H9 (cell line): ENCODE data around the gene GPR153. TPM values are rescaled to one million over a fixed set of nuclear protein-coding genes. Genes with fewer than 3 reads are reported as not detected.

Source experiments
- DNase-seq: peaks from one replicate; pipeline ENCODE4 v3.0.0-alpha.2; 2017
- H2AFZ ChIP-seq: one replicate; pipeline ENCODE4 v1.6.1; 2013; ENCODE audit warnings: mild to moderate bottlenecking, low read length, control low read depth, moderate library complexity
- H2AK5ac ChIP-seq: 2 replicates; pipeline ENCODE4 v1.6.1; 2013; ENCODE audit warnings: low read length, control low read depth, mixed read lengths; ENCODE audit not compliant: insufficient read length
- H2BK120ac ChIP-seq: one replicate; pipeline ENCODE4 v1.6.1; 2013; ENCODE audit warnings: low read depth, mild to moderate bottlenecking, low read length, control low read depth, inconsistent platforms; ENCODE audit not compliant: poor library complexity, severe bottlenecking
- H2BK12ac ChIP-seq: 2 replicates; pipeline ENCODE4 v1.6.1; 2013; ENCODE audit warnings: low read length, control low read depth, mixed read lengths, low read depth; ENCODE audit not compliant: insufficient read length
- H2BK15ac ChIP-seq: 2 replicates; pipeline ENCODE4 v1.6.1; 2013; ENCODE audit warnings: low read depth, low read length, control low read depth
- H2BK20ac ChIP-seq: one replicate; pipeline ENCODE4 v1.6.1; 2013; ENCODE audit warnings: low read depth, mild to moderate bottlenecking, low read length, control low read depth, inconsistent platforms; ENCODE audit not compliant: poor library complexity, severe bottlenecking
- H2BK5ac ChIP-seq: 2 replicates; pipeline ENCODE4 v1.6.1; 2013; ENCODE audit warnings: low read length, control low read depth, mixed read lengths; ENCODE audit not compliant: insufficient read length
- H3K14ac ChIP-seq: 2 replicates; pipeline ENCODE4 v1.6.1; 2013; ENCODE audit warnings: low read length, control low read depth; ENCODE audit not compliant: insufficient read depth
- H3K18ac ChIP-seq: 2 replicates; pipeline ENCODE4 v1.6.1; 2013; ENCODE audit warnings: low read depth, mild to moderate bottlenecking, mixed read lengths, low read length, control low read depth; ENCODE audit not compliant: insufficient read length
- H3K23ac ChIP-seq: 2 replicates; pipeline ENCODE4 v1.6.1; 2013; ENCODE audit warnings: low read length, control low read depth, mixed read lengths, low read depth; ENCODE audit not compliant: insufficient read length
- H3K23me2 ChIP-seq: 2 replicates; pipeline ENCODE4 v1.6.1; 2013; ENCODE audit warnings: low read depth, mild to moderate bottlenecking, mixed read lengths, low read length, control low read depth; ENCODE audit not compliant: insufficient read length, poor library complexity, severe bottlenecking
- H3K27ac ChIP-seq: 2 replicates; pipeline ENCODE4 v1.5.1; 2013; ENCODE audit warnings: low read length, control low read depth, mixed read lengths, low read depth; ENCODE audit not compliant: insufficient read length
- H3K27me3 ChIP-seq: 2 replicates; pipeline ENCODE4 v1.6.1; 2013; ENCODE audit warnings: low read length, control low read depth, inconsistent platforms; ENCODE audit not compliant: insufficient read depth
- H3K4ac ChIP-seq: 2 replicates; pipeline ENCODE4 v1.6.1; 2013; ENCODE audit warnings: low read depth, mild to moderate bottlenecking, control low read depth, inconsistent platforms, low read length, moderate library complexity
- H3K4me1 ChIP-seq: 2 replicates; pipeline ENCODE4 v1.6.1; 2013; ENCODE audit warnings: low read length, control low read depth, inconsistent platforms; ENCODE audit not compliant: insufficient read depth
- H3K4me2 ChIP-seq: 2 replicates; pipeline ENCODE4 v1.6.1; 2013; ENCODE audit warnings: low read length, control low read depth, mixed read lengths; ENCODE audit not compliant: insufficient read length, insufficient read depth
- H3K56ac ChIP-seq: 2 replicates; pipeline ENCODE4 v1.6.1; 2013; ENCODE audit warnings: low read depth, mild to moderate bottlenecking, mixed read lengths, low read length, control low read depth; ENCODE audit not compliant: insufficient read length
- H3K79me1 ChIP-seq: 2 replicates; pipeline ENCODE4 v1.6.1; 2013; ENCODE audit warnings: low read depth, mild to moderate bottlenecking, moderate library complexity, low read length, control low read depth, inconsistent platforms; ENCODE audit not compliant: insufficient read depth, poor library complexity, severe bottlenecking
- H3K79me2 ChIP-seq: 2 replicates; pipeline ENCODE4 v1.6.1; 2013; ENCODE audit warnings: low read length, control low read depth, inconsistent platforms; ENCODE audit not compliant: insufficient read depth
- H3K9ac ChIP-seq: 2 replicates; pipeline ENCODE4 v1.6.1; 2013; ENCODE audit warnings: low read length, control low read depth, mixed read lengths; ENCODE audit not compliant: insufficient read length; ENCODE audit errors: extremely low read depth
- H3K9me3 ChIP-seq: one replicate; pipeline ENCODE4 v1.6.1; 2013; ENCODE audit warnings: low read depth, low read length, inconsistent platforms; ENCODE audit not compliant: control insufficient read depth
- H3T11ph ChIP-seq: one replicate; pipeline ENCODE4 v1.6.1; 2013; ENCODE audit warnings: mild to moderate bottlenecking, low read length, control low read depth, inconsistent platforms
- H4K20me1 ChIP-seq: one replicate; pipeline ENCODE4 v1.6.1; 2013; ENCODE audit not compliant: control insufficient read depth, insufficient read length, insufficient read depth
- H4K5ac ChIP-seq: 2 replicates; pipeline ENCODE4 v1.6.1; 2013; ENCODE audit warnings: low read depth, mild to moderate bottlenecking, mixed read lengths, low read length, control low read depth; ENCODE audit not compliant: insufficient read length
- H4K8ac ChIP-seq: replicated peaks from 2 replicates; pipeline ENCODE4 v1.6.1; 2013; ENCODE audit warnings: low read length, control low read depth, mixed read lengths, low read depth; ENCODE audit not compliant: insufficient read length
- H4K91ac ChIP-seq: 2 replicates; pipeline ENCODE4 v1.6.1; 2013; ENCODE audit warnings: low read depth, mild to moderate bottlenecking, moderate library complexity, mixed read lengths, low read length, control low read depth; ENCODE audit not compliant: insufficient read length
- H3K27ac Mint-ChIP-seq, 3 experiments: 2 replicates in 2 of 3; 3 replicates in 1 of 3; pipeline ENCODE4 v1.8.0; 2020 to 2021; ENCODE audit warnings: mixed read lengths in 3 of 3, mild to moderate bottlenecking in 1 of 3, moderate library complexity in 1 of 3
- H3K27me3 Mint-ChIP-seq: 2 replicates; pipeline ENCODE4 v1.8.0; 2021; ENCODE audit warnings: low read depth, mild to moderate bottlenecking, moderate library complexity, mixed read lengths
- H3K36me3 Mint-ChIP-seq, 3 experiments: 2 replicates in 2 of 3; 3 replicates in 1 of 3; pipeline ENCODE4 v1.8.0; 2020 to 2021; ENCODE audit warnings: low read depth in 3 of 3, mixed read lengths in 3 of 3; ENCODE audit not compliant: insufficient read depth in 1 of 3
- H3K4me1 Mint-ChIP-seq, 2 experiments: 2 replicates each; pipeline ENCODE4 v1.8.0; 2020; ENCODE audit warnings: mixed read lengths in 2 of 2
- H3K4me3 Mint-ChIP-seq, 2 experiments: 2 replicates in 1 of 2; 3 replicates in 1 of 2; pipeline ENCODE4 v1.8.0; 2020 to 2021; ENCODE audit warnings: mild to moderate bottlenecking in 2 of 2, mixed read lengths in 2 of 2, moderate library complexity in 1 of 2
- H3K9me3 Mint-ChIP-seq, 2 experiments: 2 replicates in 1 of 2; 3 replicates in 1 of 2; pipeline ENCODE4 v1.8.0; 2020; ENCODE audit warnings: mild to moderate bottlenecking in 2 of 2, mixed read lengths in 2 of 2, moderate library complexity in 1 of 2
- WGBS: extraction: QIAGEN DNeasy Blood & Tissue Kit; methylation state at CpG from one replicate; pipeline ENCODE4 v1.1.7; 2013; ENCODE audit warnings: missing lambda C conversion rate, low lambda C conversion rate, mixed read lengths; ENCODE audit not compliant: insufficient read length; ENCODE audit errors: extremely low coverage; 5-methylcytosine and 5-hydroxymethylcytosine counted together
- total RNA-seq: library from RNA; stranded (reverse); gene quantifications from 2 replicates; pipeline ENCODE4 v1.2.1, GENCODE V29; 2021
- TF ChIP-seq, protein P1 (sequence below): fragments of 200-600 bp; sonication (generic); conservative IDR thresholded peaks from 3 replicates; pipeline ENCODE4 v1.8.0; 2021; ENCODE audit warnings: antibody characterized with exemption, mild to moderate bottlenecking

GPR153 gene
- total RNA-seq, 1 experiment from 2014 or later: 8.9 TPM

- H2AFZ ChIP-seq: no peak overlapping the region
- H2BK20ac ChIP-seq: no peak overlapping the region
- H3K36me3 Mint-ChIP-seq: peaks cover 28 to 33% (median 30%) of the 10 kb centered on the region in 3 experiments
- peaks cover 4% of the 10 kb centered on the region; the same call in 1 of the 2 replicates for H3K4me1 ChIP-seq
- H3K9me3 Mint-ChIP-seq: no peaks in the 10 kb centered on the region
- TF ChIP-seq, protein P1, sequence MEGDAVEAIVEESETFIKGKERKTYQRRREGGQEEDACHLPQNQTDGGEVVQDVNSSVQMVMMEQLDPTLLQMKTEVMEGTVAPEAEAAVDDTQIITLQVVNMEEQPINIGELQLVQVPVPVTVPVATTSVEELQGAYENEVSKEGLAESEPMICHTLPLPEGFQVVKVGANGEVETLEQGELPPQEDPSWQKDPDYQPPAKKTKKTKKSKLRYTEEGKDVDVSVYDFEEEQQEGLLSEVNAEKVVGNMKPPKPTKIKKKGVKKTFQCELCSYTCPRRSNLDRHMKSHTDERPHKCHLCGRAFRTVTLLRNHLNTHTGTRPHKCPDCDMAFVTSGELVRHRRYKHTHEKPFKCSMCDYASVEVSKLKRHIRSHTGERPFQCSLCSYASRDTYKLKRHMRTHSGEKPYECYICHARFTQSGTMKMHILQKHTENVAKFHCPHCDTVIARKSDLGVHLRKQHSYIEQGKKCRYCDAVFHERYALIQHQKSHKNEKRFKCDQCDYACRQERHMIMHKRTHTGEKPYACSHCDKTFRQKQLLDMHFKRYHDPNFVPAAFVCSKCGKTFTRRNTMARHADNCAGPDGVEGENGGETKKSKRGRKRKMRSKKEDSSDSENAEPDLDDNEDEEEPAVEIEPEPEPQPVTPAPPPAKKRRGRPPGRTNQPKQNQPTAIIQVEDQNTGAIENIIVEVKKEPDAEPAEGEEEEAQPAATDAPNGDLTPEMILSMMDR: no peak
- no CpG with 5 or more reads among the region's 10 CpGs for WGBS
- peak overlapping the region; percentile 92 for H2BK12ac ChIP-seq
- peaks cover 5% of the 10 kb centered on the region; the same call in 1 of the 2 replicates for H3K27me3 Mint-ChIP-seq
- peak overlapping the region; percentile 86 for H3K14ac ChIP-seq
- H3K4ac ChIP-seq: no peak overlapping the region; the same call in 1 of the 2 replicates
- H3K4me1 Mint-ChIP-seq: peaks cover 34 to 43% of the 10 kb centered on the region in 2 experiments
- H2BK5ac ChIP-seq: peak overlapping the region; percentile 82
- peak overlapping the region; percentile 53 for H4K91ac ChIP-seq
- H3K4me2 ChIP-seq: peak overlapping the region; percentile 91
- peaks cover 20% of the 10 kb centered on the region for H3K23me2 ChIP-seq
- H4K5ac ChIP-seq: peak overlapping the region; percentile 89
- no peak overlapping the region for H3K23ac ChIP-seq
- peak overlapping the region; percentile 77 for H3K18ac ChIP-seq
- no peak overlapping the region for H2BK120ac ChIP-seq
- H4K8ac ChIP-seq: no peak overlapping the region
- H3K56ac ChIP-seq: no peak overlapping the region
- no peaks in the 10 kb centered on the region for H3K79me1 ChIP-seq
- peak overlapping the region; percentile 73 for H2BK15ac ChIP-seq
- H3K27ac Mint-ChIP-seq: peak overlapping the region; percentile 56 to 99 (median 98)
- peaks cover 25% of the 10 kb centered on the region; the same call in 1 of the 2 replicates for H3K79me2 ChIP-seq
- H3K27ac ChIP-seq: peak overlapping the region; percentile 69
- peak overlapping the region; percentile 90 to 94 for H3K4me3 Mint-ChIP-seq
- H3K9me3 ChIP-seq: no peaks in the 10 kb centered on the region
- no peak overlapping the region for H3T11ph ChIP-seq
- no peaks in the 10 kb centered on the region for H3K27me3 ChIP-seq
- DNase-seq: no peak
- no peaks in the 10 kb centered on the region for H4K20me1 ChIP-seq
- H3K9ac ChIP-seq: peak overlapping the region; percentile 75
- no peak overlapping the region for H2AK5ac ChIP-seq
Measured at GRCh38 chr1:6200188-6200809, 60.6 kb downstream of the GPR153 start.
